Liver (tissue), 9 donors: ENCODE results near the gene WRAP73. TPM values are rescaled to one million over a fixed set of nuclear protein-coding genes. Genes with fewer than 3 reads are reported as not detected.

Source experiments
- DNase-seq: peaks from one replicate; pipeline ENCODE4 v3.0.0-alpha.2; 2017; ENCODE audit warnings: low spot score
- H3K27ac ChIP-seq, 2 donors: one replicate each; pipeline ENCODE4 v1.7.0; 2013; ENCODE audit warnings: inconsistent platforms in 2 of 2, low read length in 2 of 2, control low read depth in 1 of 2, low read depth in 1 of 2, mild to moderate bottlenecking in 1 of 2
- H3K27me3 ChIP-seq, 4 donors: one replicate each; pipeline versions ENCODE4 v1.6.1 to v1.7.0; 2013; ENCODE audit warnings: low read length in 3 of 4, inconsistent platforms in 1 of 4, mild to moderate bottlenecking in 1 of 4, moderate library complexity in 1 of 4; ENCODE audit not compliant: control insufficient read depth in 4 of 4, insufficient read depth in 4 of 4
- H3K36me3 ChIP-seq, 4 donors: one replicate each; pipeline versions ENCODE4 v1.6.1 to v1.7.0; 2013; ENCODE audit warnings: low read length in 3 of 4, mild to moderate bottlenecking in 3 of 4, low read depth in 1 of 4, moderate library complexity in 1 of 4; ENCODE audit not compliant: control insufficient read depth in 4 of 4, insufficient read depth in 3 of 4
- H3K4me1 ChIP-seq, 4 donors: one replicate each; pipeline versions ENCODE4 v1.6.1 to v1.7.0; 2013; ENCODE audit warnings: low read length in 3 of 4, mild to moderate bottlenecking in 3 of 4, moderate library complexity in 1 of 4; ENCODE audit not compliant: control insufficient read depth in 4 of 4, insufficient read depth in 4 of 4
- H3K4me3 ChIP-seq, 3 donors: one replicate each; pipeline versions ENCODE4 v1.6.1 to v1.7.0; 2013; ENCODE audit warnings: low read length in 3 of 3, control low read depth in 1 of 3, low read depth in 1 of 3, mild to moderate bottlenecking in 1 of 3
- H3K9ac ChIP-seq, 2 donors: one replicate each; pipeline ENCODE4 v1.7.0; 2013; ENCODE audit warnings: low read length in 2 of 2, mild to moderate bottlenecking in 2 of 2, moderate library complexity in 2 of 2, control low read depth in 1 of 2, low read depth in 1 of 2
- H3K9me3 ChIP-seq, 4 donors: one replicate each; pipeline versions ENCODE4 v1.6.1 to v1.7.0; 2013; ENCODE audit warnings: low read length in 3 of 4; ENCODE audit not compliant: control insufficient read depth in 4 of 4
- EGR1 ChIP-seq, 2 donors: IDR thresholded peaks; 2 replicates each; pipeline ENCODE4 v1.6.1; 2016 to 2018; ENCODE audit warnings: antibody characterized with exemption in 2 of 2, low read depth in 2 of 2
- FOXA1 ChIP-seq: IDR thresholded peaks from 2 replicates; pipeline ENCODE4 v1.6.1; 2016; ENCODE audit warnings: antibody characterized with exemption
- FOXA2 ChIP-seq: IDR thresholded peaks from 2 replicates; pipeline ENCODE4 v1.6.1; 2016; ENCODE audit warnings: antibody characterized with exemption
- HNF4A ChIP-seq, 2 donors: conservative IDR thresholded peaks; 2 replicates each; pipeline ENCODE4 v1.6.1; 2016; ENCODE audit warnings: antibody characterized with exemption in 2 of 2, mild to moderate bottlenecking in 2 of 2
- HNF4G ChIP-seq: IDR thresholded peaks from 2 replicates; pipeline ENCODE4 v1.6.1; 2016; ENCODE audit warnings: antibody characterized with exemption
- JUND ChIP-seq, 2 donors: IDR thresholded peaks; 2 replicates each; pipeline ENCODE4 v1.6.1; 2016; ENCODE audit warnings: antibody characterized with exemption in 2 of 2
- RAD21 ChIP-seq, 2 donors: IDR thresholded peaks; 2 replicates each; pipeline ENCODE4 v1.6.1; 2016; ENCODE audit warnings: antibody characterized with exemption in 2 of 2, mild to moderate bottlenecking in 2 of 2
- RXRA ChIP-seq, 2 donors: IDR thresholded peaks; 2 replicates each; pipeline ENCODE4 v1.6.1; 2017 to 2018; ENCODE audit warnings: antibody characterized with exemption in 2 of 2, mild to moderate bottlenecking in 1 of 2
- SP1 ChIP-seq: IDR thresholded peaks from 2 replicates; pipeline ENCODE4 v1.6.1; 2018; ENCODE audit warnings: antibody characterized with exemption, mild to moderate bottlenecking
- TAF1 ChIP-seq: conservative IDR thresholded peaks from 2 replicates; pipeline ENCODE4 v1.6.1; 2016; ENCODE audit warnings: antibody characterized with exemption, mild to moderate bottlenecking
- WGBS: extraction: QIAGEN DNeasy Blood & Tissue Kit; methylation state at CpG from one replicate; pipeline ENCODE4 v1.1.7; 2013; 5-methylcytosine and 5-hydroxymethylcytosine counted together
- polyA plus RNA-seq, 2 donors: library from polyadenylated mRNA; stranded (reverse) in 1 of 2; unstranded in 1 of 2; fragments of 200-250 nt in 1 of 2; fragments of >200 nt in 1 of 2; fragmentation: Nextera tagmentation in 1 of 2; extraction: Ambion mirVana in 1 of 2; gene quantifications; one replicate each; pipeline versions ENCODE4 v1.2.1 to v1.2.3, GENCODE V29; 2013 to 2015
- total RNA-seq, 2 donors: library from RNA; depleted of rRNA; stranded (reverse); fragments of >200 nt; gene quantifications; one replicate each; pipeline ENCODE4 v1.2.3, GENCODE V29; 2014
- TF ChIP-seq, protein P1 (sequence below): IDR thresholded peaks from 2 replicates; pipeline ENCODE4 v1.6.1; 2016; ENCODE audit warnings: antibody characterized with exemption
- TF ChIP-seq, protein P2 (sequence below): fragments of 150-350 bp; IDR thresholded peaks from 2 replicates; pipeline ENCODE4 v1.5.1; 2017; ENCODE audit warnings: improper control_type of control experiment, low read depth, low read length; ENCODE audit not compliant: missing input control
- TF ChIP-seq, protein P3 (sequence below): IDR thresholded peaks from 2 replicates; pipeline ENCODE4 v1.6.1; 2016; ENCODE audit warnings: antibody characterized with exemption
- TF ChIP-seq, protein P4 (sequence below): IDR thresholded peaks from 2 replicates; pipeline ENCODE4 v1.6.1; 2016; ENCODE audit warnings: antibody characterized with exemption
- TF ChIP-seq, protein P5 (sequence below): IDR thresholded peaks from 2 replicates; pipeline ENCODE4 v1.6.1; 2016; ENCODE audit warnings: antibody characterized with exemption, mild to moderate bottlenecking
- donor health status: healthy.
- donor health status: healthy.
- donor health status: healthy.
- donor health status: healthy.
- donor health status: healthy.

The WRAP73 gene
- total and polyA plus RNA-seq, 4 donors, result 7.6 to 14.6 (median 10.0) TPM

DNA sequence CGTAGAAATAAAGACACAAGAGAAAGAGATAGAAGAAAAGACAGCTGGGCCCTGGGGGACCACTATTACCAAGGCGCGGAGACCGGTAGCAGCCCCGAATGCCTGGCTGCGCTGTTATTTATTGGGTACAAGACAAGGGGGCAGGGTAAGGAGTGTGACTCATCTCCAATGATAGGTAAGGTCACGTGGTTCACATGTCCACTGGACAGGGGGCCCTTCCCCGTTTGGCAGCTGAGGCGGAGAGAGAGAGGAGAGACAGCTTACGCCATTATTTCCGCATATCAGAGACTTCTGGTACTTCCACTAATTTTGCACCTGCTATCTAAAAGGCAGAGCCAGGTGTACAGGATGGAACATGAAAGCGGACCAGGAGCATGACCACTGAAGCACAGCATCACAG, 29.2 kb downstream of the WRAP73 start:
- Histone ChIP-seq H3K27me3 (no peaks in the 10 kb centered on the region), H3K4me3 (no peak overlapping the region), H3K4me1 (peaks cover 11 to 38% (median 28%) of the 10 kb centered on the region in 4 donors), H3K9ac (no peak overlapping the region), H3K27ac (no peak overlapping the region), H3K36me3 (no peaks in the 10 kb centered on the region), H3K9me3 (no peaks in the 10 kb centered on the region)
- DNase-seq, result no peak
- WGBS, result 84% methylated on average over 12 of the region's 12 CpGs
- TF ChIP-seq, protein P1, sequence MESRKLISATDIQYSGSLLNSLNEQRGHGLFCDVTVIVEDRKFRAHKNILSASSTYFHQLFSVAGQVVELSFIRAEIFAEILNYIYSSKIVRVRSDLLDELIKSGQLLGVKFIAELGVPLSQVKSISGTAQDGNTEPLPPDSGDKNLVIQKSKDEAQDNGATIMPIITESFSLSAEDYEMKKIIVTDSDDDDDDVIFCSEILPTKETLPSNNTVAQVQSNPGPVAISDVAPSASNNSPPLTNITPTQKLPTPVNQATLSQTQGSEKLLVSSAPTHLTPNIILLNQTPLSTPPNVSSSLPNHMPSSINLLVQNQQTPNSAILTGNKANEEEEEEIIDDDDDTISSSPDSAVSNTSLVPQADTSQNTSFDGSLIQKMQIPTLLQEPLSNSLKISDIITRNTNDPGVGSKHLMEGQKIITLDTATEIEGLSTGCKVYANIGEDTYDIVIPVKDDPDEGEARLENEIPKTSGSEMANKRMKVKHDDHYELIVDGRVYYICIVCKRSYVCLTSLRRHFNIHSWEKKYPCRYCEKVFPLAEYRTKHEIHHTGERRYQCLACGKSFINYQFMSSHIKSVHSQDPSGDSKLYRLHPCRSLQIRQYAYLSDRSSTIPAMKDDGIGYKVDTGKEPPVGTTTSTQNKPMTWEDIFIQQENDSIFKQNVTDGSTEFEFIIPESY, result no peak
- TF ChIP-seq RAD21 (IDR thresholded peaks at IDR 0.05), result no peak
- TF ChIP-seq JUND (IDR thresholded peaks at IDR 0.05), result no peak

DNA sequence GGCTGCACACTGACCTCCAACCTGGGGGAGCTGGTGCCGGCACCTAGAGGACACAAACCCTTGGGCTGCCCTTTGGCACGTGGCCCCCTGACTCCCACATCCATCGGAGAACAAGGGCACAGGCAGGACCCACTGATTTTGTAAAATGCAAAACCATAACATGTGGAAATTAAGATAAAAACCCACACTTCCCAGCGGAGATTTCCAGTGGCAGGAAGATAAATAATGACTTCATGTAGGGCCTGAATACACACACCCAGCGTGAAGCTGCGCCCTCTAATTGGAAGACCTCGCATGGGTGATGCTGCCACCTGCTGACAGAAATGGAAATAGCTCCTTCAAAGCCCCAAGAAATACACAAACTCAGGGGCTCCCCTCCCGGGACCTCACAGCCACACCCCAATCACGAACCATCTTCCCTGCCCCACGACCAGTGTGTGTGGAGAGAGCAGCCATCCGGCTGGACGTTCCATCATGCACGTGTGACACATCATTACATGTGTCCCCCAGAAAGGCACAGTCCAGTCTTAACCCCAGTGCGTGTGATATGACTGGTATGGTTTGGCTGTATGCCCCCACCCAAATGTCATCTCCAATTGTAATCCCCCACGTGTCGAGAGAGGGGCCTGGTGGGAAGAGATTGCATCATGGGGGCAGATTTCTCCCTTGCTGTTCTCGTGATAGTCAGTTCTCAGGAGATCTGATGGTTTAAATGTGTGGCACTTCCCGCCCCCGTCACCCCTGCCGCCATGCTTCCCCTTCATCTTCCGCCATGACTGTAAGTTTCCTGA, 30.8 kb downstream of the WRAP73 start:
- H3K36me3 ChIP-seq, result no peaks in the 10 kb centered on the region
- H3K9me3 ChIP-seq, result no peaks in the 10 kb centered on the region
- H3K4me3 ChIP-seq, result no peak overlapping the region
- WGBS, result 23% methylated on average over 20 of the region's 21 CpGs
- no peaks in the 10 kb centered on the region for H3K27me3 ChIP-seq
- no peak overlapping the region for H3K9ac ChIP-seq
- H3K4me1 ChIP-seq, result peaks cover 11 to 31% (median 23%) of the 10 kb centered on the region in 4 donors
- peak; percentile 76 for DNase-seq
- no peak overlapping the region for H3K27ac ChIP-seq
- no peak for TF ChIP-seq RXRA (IDR thresholded peaks at IDR 0.05)
- TF ChIP-seq FOXA2, result no peak
- TF ChIP-seq, protein P2, sequence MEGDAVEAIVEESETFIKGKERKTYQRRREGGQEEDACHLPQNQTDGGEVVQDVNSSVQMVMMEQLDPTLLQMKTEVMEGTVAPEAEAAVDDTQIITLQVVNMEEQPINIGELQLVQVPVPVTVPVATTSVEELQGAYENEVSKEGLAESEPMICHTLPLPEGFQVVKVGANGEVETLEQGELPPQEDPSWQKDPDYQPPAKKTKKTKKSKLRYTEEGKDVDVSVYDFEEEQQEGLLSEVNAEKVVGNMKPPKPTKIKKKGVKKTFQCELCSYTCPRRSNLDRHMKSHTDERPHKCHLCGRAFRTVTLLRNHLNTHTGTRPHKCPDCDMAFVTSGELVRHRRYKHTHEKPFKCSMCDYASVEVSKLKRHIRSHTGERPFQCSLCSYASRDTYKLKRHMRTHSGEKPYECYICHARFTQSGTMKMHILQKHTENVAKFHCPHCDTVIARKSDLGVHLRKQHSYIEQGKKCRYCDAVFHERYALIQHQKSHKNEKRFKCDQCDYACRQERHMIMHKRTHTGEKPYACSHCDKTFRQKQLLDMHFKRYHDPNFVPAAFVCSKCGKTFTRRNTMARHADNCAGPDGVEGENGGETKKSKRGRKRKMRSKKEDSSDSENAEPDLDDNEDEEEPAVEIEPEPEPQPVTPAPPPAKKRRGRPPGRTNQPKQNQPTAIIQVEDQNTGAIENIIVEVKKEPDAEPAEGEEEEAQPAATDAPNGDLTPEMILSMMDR, result peak; percentile 83
- TF ChIP-seq, protein P3, sequence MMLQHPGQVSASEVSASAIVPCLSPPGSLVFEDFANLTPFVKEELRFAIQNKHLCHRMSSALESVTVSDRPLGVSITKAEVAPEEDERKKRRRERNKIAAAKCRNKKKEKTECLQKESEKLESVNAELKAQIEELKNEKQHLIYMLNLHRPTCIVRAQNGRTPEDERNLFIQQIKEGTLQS, result no peak
- no peak for TF ChIP-seq JUND (IDR thresholded peaks at IDR 0.05)
- peak; percentile 84 to 87 for TF ChIP-seq RAD21 (IDR thresholded peaks at IDR 0.05)
- TF ChIP-seq TAF1, result no peak
- no peak for TF ChIP-seq SP1

DNA sequence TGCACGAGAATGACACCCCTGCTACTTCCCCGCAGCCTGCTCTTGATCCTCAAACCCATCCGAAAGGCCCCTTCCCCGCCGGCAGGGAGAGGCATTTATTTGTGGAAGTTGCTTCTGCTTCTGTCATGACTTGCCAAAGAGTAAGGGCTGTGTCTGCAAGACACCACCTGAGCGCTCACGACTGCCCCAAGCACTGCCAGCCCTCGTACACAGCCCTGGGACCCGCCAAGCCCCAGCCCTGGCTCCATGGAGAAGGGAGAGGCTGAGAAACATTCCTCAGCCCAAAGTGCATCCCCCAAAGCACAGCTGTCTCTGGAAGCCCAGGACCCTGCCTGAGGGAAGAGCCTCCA, 31.4 kb downstream of the WRAP73 start:
- Histone ChIP-seq H3K4me3 (no peak overlapping the region), H3K9ac (no peak overlapping the region), H3K27ac (no peak overlapping the region), H3K36me3 (no peaks in the 10 kb centered on the region), H3K4me1 (peaks cover 5 to 26% (median 17%) of the 10 kb centered on the region in 4 donors), H3K9me3 (no peaks in the 10 kb centered on the region), H3K27me3 (no peaks in the 10 kb centered on the region)
- TF ChIP-seq TAF1 (no peak), EGR1 (IDR thresholded peaks at IDR 0.05; ENCODE audit: low read depth in 2 of 2) (no peak), JUND (IDR thresholded peaks at IDR 0.05) (no peak), FOXA1 (no peak), HNF4G (no peak), RAD21 (IDR thresholded peaks at IDR 0.05) (no peak), HNF4A (conservative IDR thresholded peaks at IDR 0.05) (no peak)
- TF ChIP-seq, protein P4, sequence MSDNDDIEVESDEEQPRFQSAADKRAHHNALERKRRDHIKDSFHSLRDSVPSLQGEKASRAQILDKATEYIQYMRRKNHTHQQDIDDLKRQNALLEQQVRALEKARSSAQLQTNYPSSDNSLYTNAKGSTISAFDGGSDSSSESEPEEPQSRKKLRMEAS, result no peak
- TF ChIP-seq, protein P1, result no peak
- TF ChIP-seq, protein P3, result no peak
- TF ChIP-seq, protein P5, sequence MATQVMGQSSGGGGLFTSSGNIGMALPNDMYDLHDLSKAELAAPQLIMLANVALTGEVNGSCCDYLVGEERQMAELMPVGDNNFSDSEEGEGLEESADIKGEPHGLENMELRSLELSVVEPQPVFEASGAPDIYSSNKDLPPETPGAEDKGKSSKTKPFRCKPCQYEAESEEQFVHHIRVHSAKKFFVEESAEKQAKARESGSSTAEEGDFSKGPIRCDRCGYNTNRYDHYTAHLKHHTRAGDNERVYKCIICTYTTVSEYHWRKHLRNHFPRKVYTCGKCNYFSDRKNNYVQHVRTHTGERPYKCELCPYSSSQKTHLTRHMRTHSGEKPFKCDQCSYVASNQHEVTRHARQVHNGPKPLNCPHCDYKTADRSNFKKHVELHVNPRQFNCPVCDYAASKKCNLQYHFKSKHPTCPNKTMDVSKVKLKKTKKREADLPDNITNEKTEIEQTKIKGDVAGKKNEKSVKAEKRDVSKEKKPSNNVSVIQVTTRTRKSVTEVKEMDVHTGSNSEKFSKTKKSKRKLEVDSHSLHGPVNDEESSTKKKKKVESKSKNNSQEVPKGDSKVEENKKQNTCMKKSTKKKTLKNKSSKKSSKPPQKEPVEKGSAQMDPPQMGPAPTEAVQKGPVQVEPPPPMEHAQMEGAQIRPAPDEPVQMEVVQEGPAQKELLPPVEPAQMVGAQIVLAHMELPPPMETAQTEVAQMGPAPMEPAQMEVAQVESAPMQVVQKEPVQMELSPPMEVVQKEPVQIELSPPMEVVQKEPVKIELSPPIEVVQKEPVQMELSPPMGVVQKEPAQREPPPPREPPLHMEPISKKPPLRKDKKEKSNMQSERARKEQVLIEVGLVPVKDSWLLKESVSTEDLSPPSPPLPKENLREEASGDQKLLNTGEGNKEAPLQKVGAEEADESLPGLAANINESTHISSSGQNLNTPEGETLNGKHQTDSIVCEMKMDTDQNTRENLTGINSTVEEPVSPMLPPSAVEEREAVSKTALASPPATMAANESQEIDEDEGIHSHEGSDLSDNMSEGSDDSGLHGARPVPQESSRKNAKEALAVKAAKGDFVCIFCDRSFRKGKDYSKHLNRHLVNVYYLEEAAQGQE, result no peak
- 70% methylated on average over 9 of the region's 9 CpGs for WGBS
- no peak for DNase-seq
